Esophagus squamous epithelium (tissue), 5 donors: Measurements from ENCODE around the gene PHYKPL. TPM values are rescaled to one million over a fixed set of nuclear protein-coding genes. Genes with fewer than 3 reads are reported as not detected.

Experiments
- DNase-seq: peaks from one replicate; lab custom pipeline; 2025; lab: John Stamatoyannopoulos, UW
- H3K27ac ChIP-seq, 4 donors: fragments of 200-600 bp; sonication (generic); one replicate each; pipeline ENCODE4 v1.5.1; 2016 to 2019; ENCODE audit warnings: mild to moderate bottlenecking in 1 of 4
- H3K27me3 ChIP-seq, 4 donors: fragments of 200-600 bp; sonication (generic); 1 replicate in 3 of 4; 2 replicates in 1 of 4; pipeline versions ENCODE4 v1.5.1 to v1.6.0; 2017 to 2021; ENCODE audit warnings: antibody characterized with exemption in 1 of 4
- H3K36me3 ChIP-seq, 3 donors: fragments of 200-600 bp; sonication (generic); one replicate each; pipeline ENCODE4 v1.5.1; 2016 to 2019
- H3K4me1 ChIP-seq, 3 donors: fragments of 200-600 bp; sonication (generic); one replicate each; pipeline ENCODE4 v1.5.1; 2017 to 2019
- H3K4me3 ChIP-seq, 4 donors: fragments of 200-600 bp; sonication (generic); 1 replicate in 3 of 4; 2 replicates in 1 of 4; pipeline ENCODE4 v1.5.1; 2016 to 2019; ENCODE audit warnings: mild to moderate bottlenecking in 2 of 4, moderate library complexity in 1 of 4
- H3K9me3 ChIP-seq, 3 donors: fragments of 200-600 bp; sonication (generic); one replicate each; pipeline ENCODE4 v1.5.1; 2016 to 2019
- CTCF ChIP-seq, 6 experiments: fragments of 450-650 bp in 4 of 6; fragments of 200-600 bp in 2 of 6; sonication (generic) in 2 of 6; IDR thresholded peaks; one replicate each; pipeline ENCODE4 v1.5.1; 2016 to 2019; ENCODE audit warnings: antibody characterized with exemption in 6 of 6, mild to moderate bottlenecking in 4 of 6, moderate library complexity in 4 of 6
- POLR2A ChIP-seq, 4 donors: fragments of 450-650 bp; IDR thresholded peaks; one replicate each; pipeline ENCODE4 v1.6.1; 2017; ENCODE audit warnings: antibody characterized with exemption in 4 of 4, mild to moderate bottlenecking in 4 of 4, moderate library complexity in 3 of 4
- WGBS, 2 donors: methylation state at CpG; one replicate each; pipeline ENCODE4 v1.1.5; 2018; 5-methylcytosine and 5-hydroxymethylcytosine counted together
- intact Hi-C: fragments of 100-400 bp; cut with DNase I; formaldehyde crosslinking; loops from one replicate; pipeline ENCODE4 v1.15.0; 2022
- total RNA-seq, 4 donors: library from RNA; depleted of rRNA; stranded (reverse); fragments of >200 nt; gene quantifications; one replicate each; pipeline ENCODE4 v1.1.0, GENCODE V29; 2016
- donor health status: DM: yes; HTN: yes; CAD: no.

The PHYKPL gene
- total RNA-seq, 4 donors from 2014 or later, result 15.8 to 57.4 (median 21.9) TPM

- WGBS, 2 donors, result 16 to 34% methylated on average over 5 to 10 of the region's 12 CpGs
- Histone ChIP-seq H3K4me1 (peaks cover 23 to 81% (median 52%) of the 10 kb centered on the region in 3 donors), H3K36me3 (peaks cover 0 to 15% (median 7%) of the 10 kb centered on the region in 3 donors), H3K27ac (peak overlapping the region in 1 of 4 donors; percentile 26), H3K4me3 (no peak overlapping the region), H3K27me3 (no peaks in the 10 kb centered on the region), H3K9me3 (no peaks in the 10 kb centered on the region)
- TF ChIP-seq POLR2A (IDR thresholded peaks at IDR 0.05) (no peak), CTCF (IDR thresholded peaks at IDR 0.05) (peak; percentile 45 to 70 (median 62))
- intact Hi-C loops, result no loop called here
- DNase-seq, result no peak
These were observed 2.4 kb upstream of the PHYKPL start for GRCh38 chr5:178234750-178235587.

- WGBS, 2 donors, result 66 to 81% methylated on average over 3 to 6 of the region's 7 CpGs
- Histone ChIP-seq H3K4me1 (peaks cover 22 to 81% (median 58%) of the 10 kb centered on the region in 3 donors), H3K4me3 (no peak overlapping the region), H3K36me3 (peaks cover 0 to 22% (median 7%) of the 10 kb centered on the region in 3 donors), H3K27ac (no peak overlapping the region), H3K27me3 (no peaks in the 10 kb centered on the region), H3K9me3 (no peaks in the 10 kb centered on the region)
- TF ChIP-seq CTCF (IDR thresholded peaks at IDR 0.05) (no peak), POLR2A (IDR thresholded peaks at IDR 0.05) (no peak)
- DNase-seq, result no peak
- intact Hi-C loops, result no loop called here
These were observed 1.6 kb upstream of the PHYKPL start for GRCh38 chr5:178234121-178234749.

- 81 to 82% methylated on average over 5 to 7 of the region's 11 CpGs for WGBS, 2 donors
- intact Hi-C loops, result no loop called here
- TF ChIP-seq CTCF (IDR thresholded peaks at IDR 0.05) (no peak), POLR2A (IDR thresholded peaks at IDR 0.05) (no peak)
- no peaks in the 10 kb centered on the region for H3K27me3 ChIP-seq
- no peaks in the 10 kb centered on the region for H3K9me3 ChIP-seq
- H3K4me1 ChIP-seq, result peaks cover 13 to 81% (median 58%) of the 10 kb centered on the region in 3 donors
- H3K27ac ChIP-seq, result peak overlapping the region; percentile 88 to 98 (median 92)
- H3K36me3 ChIP-seq, result peaks cover 7 to 35% (median 11%) of the 10 kb centered on the region in 3 donors
- H3K4me3 ChIP-seq, result peak overlapping the region; percentile 62 to 91 (median 70)
- DNase-seq, result no peak
These were observed 373 bp upstream of the PHYKPL start for GRCh38 chr5:178232920-178233429.

GRCh38 chr5:178231539-178232123 lies 971 bp downstream of the PHYKPL start:
- WGBS, 2 donors, result 14% methylated on average over 16 of the region's 21 CpGs; no CpG with 5 or more reads in 1 of the 2 donors
- DNase-seq, result no peak
- Histone ChIP-seq H3K4me3 (peak overlapping the region; percentile 62 to 91 (median 70)), H3K36me3 (peaks cover 7 to 49% (median 12%) of the 10 kb centered on the region in 3 donors), H3K27ac (peak overlapping the region; percentile 88 to 98 (median 92)), H3K9me3 (no peaks in the 10 kb centered on the region), H3K27me3 (no peaks in the 10 kb centered on the region), H3K4me1 (peaks cover 13 to 69% (median 44%) of the 10 kb centered on the region in 3 donors)
- no peak for TF ChIP-seq CTCF (IDR thresholded peaks at IDR 0.05)
- TF ChIP-seq POLR2A (IDR thresholded peaks at IDR 0.05), result no peak
- intact Hi-C loops, result no loop called here
